ENCODE results near the gene SSRP1. TPM values are rescaled to one million over a fixed set of nuclear protein-coding genes. Genes with fewer than 3 reads are reported as not detected.

SSRP1 gene
- total RNA-seq, 1 donor from 2014 or later, result 62.2 TPM

GRCh38 chr11:57303990-57304579 is 31.6 kb downstream of the SSRP1 start:
- Histone ChIP-seq H3K4me3 (no peak overlapping the region), H3K9me3 (peaks cover 9% of the 10 kb centered on the region), H3K27me3 (ENCODE audit: low read depth) (no peaks in the 10 kb centered on the region), H3K27ac (peak overlapping the region; percentile 13), H3K36me3 (peaks cover 65% of the 10 kb centered on the region), H3K4me1 (peaks cover 52% of the 10 kb centered on the region)
- DNase-seq (no peak), ATAC-seq (peak; percentile 2 to 41)
- intact Hi-C loops (cut with DNase I), result no loop called here
- TF ChIP-seq CTCF (IDR thresholded peaks at IDR 0.05), result no peak

- TF ChIP-seq CTCF (IDR thresholded peaks at IDR 0.05), result no peak
- DNase-seq, result peak; percentile 39
- Histone ChIP-seq H3K27me3 (ENCODE audit: low read depth) (no peaks in the 10 kb centered on the region), H3K36me3 (peaks cover 65% of the 10 kb centered on the region), H3K4me1 (peaks cover 45% of the 10 kb centered on the region), H3K9me3 (peaks cover 13% of the 10 kb centered on the region), H3K4me3 (no peak overlapping the region), H3K27ac (no peak overlapping the region)
- intact Hi-C loops (cut with DNase I), result no loop called here
- peak in 1 of 2 donors; percentile 5 for ATAC-seq
Observed at GRCh38 chr11:57303280-57303989, 32.3 kb downstream of the SSRP1 start.

GRCh38 chr11:57302489-57302888 is 33.2 kb downstream of the SSRP1 start:
- H3K27ac ChIP-seq, result no peak overlapping the region
- no peak for TF ChIP-seq CTCF (IDR thresholded peaks at IDR 0.05)
- peaks cover 38% of the 10 kb centered on the region for H3K4me1 ChIP-seq
- intact Hi-C loops (cut with DNase I), result no loop called here
- peaks cover 59% of the 10 kb centered on the region for H3K36me3 ChIP-seq
- peaks cover 13% of the 10 kb centered on the region for H3K9me3 ChIP-seq
- peak; percentile 29 for DNase-seq
- no peak for ATAC-seq
- no peak overlapping the region for H3K4me3 ChIP-seq
- no peaks in the 10 kb centered on the region for H3K27me3 ChIP-seq (ENCODE audit: low read depth)

GRCh38 chr11:57301711-57302423 is 33.8 kb downstream of the SSRP1 start:
- intact Hi-C loops (cut with DNase I), result no loop called here
- Histone ChIP-seq H3K27ac (no peak overlapping the region), H3K9me3 (peaks cover 13% of the 10 kb centered on the region), H3K4me3 (no peak overlapping the region), H3K36me3 (peaks cover 59% of the 10 kb centered on the region), H3K4me1 (peaks cover 31% of the 10 kb centered on the region), H3K27me3 (ENCODE audit: low read depth) (no peaks in the 10 kb centered on the region)
- DNase-seq (peak; percentile 36), ATAC-seq (no peak)
- no peak for TF ChIP-seq CTCF (IDR thresholded peaks at IDR 0.05)

GRCh38 chr11:57300785-57301184 is 34.9 kb downstream of the SSRP1 start:
- H3K4me3 ChIP-seq, result no peak overlapping the region
- DNase-seq (peak; percentile 37), ATAC-seq (no peak)
- H3K36me3 ChIP-seq, result peaks cover 57% of the 10 kb centered on the region
- no peaks in the 10 kb centered on the region for H3K27me3 ChIP-seq (ENCODE audit: low read depth)
- H3K4me1 ChIP-seq, result peaks cover 22% of the 10 kb centered on the region
- peaks cover 13% of the 10 kb centered on the region for H3K9me3 ChIP-seq
- intact Hi-C loops (cut with DNase I), result no loop called here
- no peak for TF ChIP-seq CTCF (IDR thresholded peaks at IDR 0.05)
- no peak overlapping the region for H3K27ac ChIP-seq
